Retinal pigment epithelial cell (primary cell): ENCODE data around the gene ZNF628.

Experiments
- DNase-seq: peaks from one replicate; pipeline ENCODE4 v3.0.0-alpha.2; 2010; ENCODE audit warnings: low read depth
- H3K4me3 ChIP-seq: 2 replicates; pipeline ENCODE4 v1.5.1; 2011; ENCODE audit warnings: mild to moderate bottlenecking, low read length, control low read depth, moderate library complexity
- CTCF ChIP-seq: conservative IDR thresholded peaks from 2 replicates; pipeline ENCODE4 v1.5.1; 2011; ENCODE audit warnings: low read depth, low read length, control low read depth, inconsistent platforms

Gene ZNF628

GRCh38 chr19:55490478-55491432 is 14.3 kb downstream of the ZNF628 start:
- no peak for TF ChIP-seq CTCF
- no peak for DNase-seq
- H3K4me3 ChIP-seq, result no peak overlapping the region

- no peak overlapping the region for H3K4me3 ChIP-seq
- TF ChIP-seq CTCF, result no peak
- no peak for DNase-seq
Measured at GRCh38 chr19:55491546-55492360, 15.3 kb downstream of the ZNF628 start.

GRCh38 chr19:55492362-55492944 is 16.0 kb downstream of the ZNF628 start:
- no peak for DNase-seq
- H3K4me3 ChIP-seq, result no peak overlapping the region
- no peak for TF ChIP-seq CTCF

GRCh38 chr19:55493052-55493644 is 16.7 kb downstream of the ZNF628 start:
- TF ChIP-seq CTCF, result no peak
- no peak for DNase-seq
- no peak overlapping the region for H3K4me3 ChIP-seq

GRCh38 chr19:55493645-55494171 is 17.3 kb downstream of the ZNF628 start:
- H3K4me3 ChIP-seq, result no peak overlapping the region
- no peak for DNase-seq
- TF ChIP-seq CTCF, result no peak

GRCh38 chr19:55494172-55494761 is 17.9 kb downstream of the ZNF628 start:
- no peak for DNase-seq
- TF ChIP-seq CTCF, result no peak
- H3K4me3 ChIP-seq, result no peak overlapping the region
